WTC11 (cell line): Measurements from ENCODE around the gene ARSB. TPM values are rescaled to one million over a fixed set of nuclear protein-coding genes. Genes with fewer than 3 reads are reported as not detected.

ENCODE experiments used
- ATAC-seq: fragments of 200-7000 bp; cut with Tn5 transposase; 2 replicates; pipeline ENCODE4 v1.10.0; 2021; ENCODE audit warnings: mild to moderate bottlenecking, moderate library complexity
- CTCF ChIA-PET: fragments of 300-600 bp; sonication (Branson Sonifier 250); formaldehyde crosslinking; loops from one replicate; lab custom pipeline; 2021; ENCODE audit warnings: antibody characterized with exemption; lab: Charles Lee
- POLR2A ChIA-PET: fragments of 350-600 bp; sonication (Branson Sonifier 250); formaldehyde crosslinking; loops from one replicate; lab custom pipeline; 2021; ENCODE audit warnings: antibody characterized with exemption; lab: Charles Lee
- DNase-seq: peaks from one replicate; pipeline ENCODE4 v3.0.0; 2021; ENCODE audit warnings: low spot score
- H3K27ac Mint-ChIP-seq: 2 replicates; pipeline ENCODE4 v1.8.0; 2021; ENCODE audit warnings: mixed read lengths
- H3K27me3 Mint-ChIP-seq: 2 replicates; pipeline ENCODE4 v1.8.0; 2021; ENCODE audit warnings: low read depth, mild to moderate bottlenecking, moderate library complexity, mixed read lengths
- H3K36me3 Mint-ChIP-seq: 2 replicates; pipeline ENCODE4 v1.8.0; 2021; ENCODE audit warnings: mixed read lengths
- H3K4me1 Mint-ChIP-seq: 2 replicates; pipeline ENCODE4 v1.8.0; 2022; ENCODE audit warnings: mixed read lengths
- H3K4me3 Mint-ChIP-seq: 2 replicates; pipeline ENCODE4 v1.8.0; 2021; ENCODE audit warnings: mild to moderate bottlenecking, moderate library complexity, mixed read lengths
- H3K9me3 Mint-ChIP-seq: 2 replicates; pipeline ENCODE4 v1.8.0; 2021; ENCODE audit warnings: mixed read lengths
- HMGA2 ChIP-seq: fragments of 250-450 bp; sonication (Bioruptor Pico); IDR thresholded peaks from 2 replicates; pipeline ENCODE4 v1.4.0; 2021; ENCODE audit warnings: mild to moderate bottlenecking, moderate library complexity
- MYBL2 ChIP-seq: sonication (generic); formaldehyde crosslinking; IDR thresholded peaks from 2 replicates; pipeline ENCODE4 v1.8.1; 2023; ENCODE audit warnings: mild to moderate bottlenecking, moderate library complexity, missing genetic modification reagents
- NR3C1 ChIP-seq: sonication (generic); formaldehyde crosslinking; conservative IDR thresholded peaks from 2 replicates; pipeline ENCODE4 v1.8.1; 2023; ENCODE audit warnings: low read depth, mild to moderate bottlenecking, missing genetic modification reagents
- SMAD4 ChIP-seq: sonication (generic); formaldehyde crosslinking; IDR thresholded peaks from 2 replicates; pipeline ENCODE4 v1.8.0; 2022; ENCODE audit warnings: mild to moderate bottlenecking, missing genetic modification reagents
- TEAD1 ChIP-seq: sonication (generic); formaldehyde crosslinking; IDR thresholded peaks from 2 replicates; pipeline ENCODE4 v1.8.0; 2022; ENCODE audit warnings: mild to moderate bottlenecking, missing genetic modification reagents
- ZNF121 ChIP-seq: sonication (generic); formaldehyde crosslinking; IDR thresholded peaks from 2 replicates; pipeline ENCODE4 v1.8.0; 2023; ENCODE audit warnings: missing genetic modification reagents
- ZNF219 ChIP-seq: sonication (generic); formaldehyde crosslinking; IDR thresholded peaks from 2 replicates; pipeline ENCODE4 v1.8.0; 2023; ENCODE audit warnings: missing genetic modification reagents, mild to moderate bottlenecking, borderline replicate concordance
- ZNF263 ChIP-seq: sonication (generic); formaldehyde crosslinking; IDR thresholded peaks from 2 replicates; pipeline ENCODE4 v1.8.1; 2022; ENCODE audit warnings: low read depth, mild to moderate bottlenecking, moderate library complexity, missing genetic modification reagents
- total RNA-seq: library from RNA; stranded (reverse); gene quantifications from 3 replicates; pipeline ENCODE4 v1.2.3, GENCODE V29; 2021
- TF ChIP-seq, protein P1 (sequence below): sonication (generic); formaldehyde crosslinking; IDR thresholded peaks from 2 replicates; pipeline ENCODE4 v1.8.0; 2023; ENCODE audit warnings: missing genetic modification reagents
- TF ChIP-seq, protein P2 (sequence below): sonication (generic); formaldehyde crosslinking; IDR thresholded peaks from 2 replicates; pipeline ENCODE4 v1.8.1; 2023; ENCODE audit warnings: mild to moderate bottlenecking, missing genetic modification reagents, moderate library complexity
- TF ChIP-seq, protein P3 (sequence below): sonication (generic); formaldehyde crosslinking; IDR thresholded peaks from 2 replicates; pipeline ENCODE4 v1.8.1; 2022; ENCODE audit warnings: low read depth, mild to moderate bottlenecking, moderate library complexity, missing genetic modification reagents, borderline replicate concordance
- TF ChIP-seq, protein P4 (sequence below): sonication (generic); formaldehyde crosslinking; IDR thresholded peaks from 2 replicates; pipeline ENCODE4 v1.8.1; 2022; ENCODE audit warnings: mild to moderate bottlenecking, moderate library complexity, missing genetic modification reagents
- TF ChIP-seq, protein P5 (sequence below): sonication (generic); formaldehyde crosslinking; conservative IDR thresholded peaks from 2 replicates; pipeline ENCODE4 v1.8.1; 2022; ENCODE audit warnings: mild to moderate bottlenecking, missing genetic modification reagents
- TF ChIP-seq, protein P6 (sequence below): sonication (generic); formaldehyde crosslinking; IDR thresholded peaks from 2 replicates; pipeline ENCODE4 v1.8.1; 2022; ENCODE audit warnings: missing genetic modification reagents, borderline replicate concordance
- TF ChIP-seq, protein P7 (sequence below): sonication (generic); formaldehyde crosslinking; conservative IDR thresholded peaks from 2 replicates; pipeline ENCODE4 v1.8.1; 2023; ENCODE audit warnings: mild to moderate bottlenecking, low read depth, missing genetic modification reagents, moderate library complexity

Gene ARSB
- total RNA-seq, 1 experiment from 2014 or later = 9.7 TPM

DNA sequence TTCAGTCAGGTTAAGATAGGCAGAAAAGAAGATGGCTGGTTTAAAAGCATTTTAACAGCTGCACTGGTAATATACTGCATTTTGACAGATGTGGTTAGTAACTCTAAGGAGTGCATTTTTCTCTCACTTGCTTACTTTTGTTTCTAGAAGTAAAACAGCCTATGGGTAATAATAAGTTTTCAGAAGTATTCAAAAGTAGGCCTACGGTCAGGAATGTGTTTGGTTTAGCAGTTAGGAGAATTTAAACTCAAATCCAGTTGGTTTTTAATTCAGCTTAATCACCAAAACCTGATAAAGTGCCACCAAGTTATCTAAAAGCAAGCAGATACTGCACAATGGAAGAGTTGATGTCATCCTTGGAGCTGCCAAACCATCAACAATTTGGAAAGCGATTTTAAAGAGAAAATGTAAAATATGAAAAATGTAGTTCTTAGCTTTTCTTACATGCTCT is 160.3 kb downstream of the ARSB start (continued):
- TF ChIP-seq ZNF219 (CRISPR knock-in tag) = no peak

DNA sequence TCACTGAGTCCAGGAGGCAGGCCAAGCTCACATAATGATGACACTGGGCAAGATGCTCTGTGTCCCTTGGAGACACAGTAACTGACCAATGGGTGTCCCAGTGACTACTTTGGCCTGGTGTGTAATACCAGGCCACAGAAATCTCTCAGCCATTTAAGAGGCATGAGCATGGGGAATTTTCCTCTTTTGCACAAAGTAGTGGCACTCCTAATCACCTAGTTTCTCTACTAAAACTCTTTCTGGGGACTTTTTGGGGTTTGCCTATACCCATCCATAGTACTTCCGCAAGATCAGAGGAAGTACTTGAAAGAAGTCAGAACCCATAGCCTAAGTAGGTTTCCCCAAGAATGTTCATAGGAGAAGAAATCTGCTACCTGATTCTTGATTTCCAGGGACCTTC is 161.9 kb downstream of the ARSB start:
- H3K4me3 Mint-ChIP-seq = no peak overlapping the region
- 0 out of 2 replicates have a peak, but pooled peaks cover 6% of the 10 kb centered on the region for H3K4me1 Mint-ChIP-seq
- ATAC-seq (no peak), DNase-seq (no peak)
- H3K27me3 Mint-ChIP-seq = no peaks in the 10 kb centered on the region; the same call in 1 of the 2 replicates
- H3K27ac Mint-ChIP-seq = no peak overlapping the region
- POLR2A ChIA-PET = no interaction called here
- H3K9me3 Mint-ChIP-seq = no peaks in the 10 kb centered on the region; the same call in 1 of the 2 replicates
- CTCF ChIA-PET = no interaction called here
- TF ChIP-seq ZNF263 (CRISPR knock-in tag) = no peak
- TF ChIP-seq, protein P1, sequence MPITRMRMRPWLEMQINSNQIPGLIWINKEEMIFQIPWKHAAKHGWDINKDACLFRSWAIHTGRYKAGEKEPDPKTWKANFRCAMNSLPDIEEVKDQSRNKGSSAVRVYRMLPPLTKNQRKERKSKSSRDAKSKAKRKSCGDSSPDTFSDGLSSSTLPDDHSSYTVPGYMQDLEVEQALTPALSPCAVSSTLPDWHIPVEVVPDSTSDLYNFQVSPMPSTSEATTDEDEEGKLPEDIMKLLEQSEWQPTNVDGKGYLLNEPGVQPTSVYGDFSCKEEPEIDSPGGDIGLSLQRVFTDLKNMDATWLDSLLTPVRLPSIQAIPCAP (CRISPR knock-in tag) = no peak
- TF ChIP-seq, protein P2, sequence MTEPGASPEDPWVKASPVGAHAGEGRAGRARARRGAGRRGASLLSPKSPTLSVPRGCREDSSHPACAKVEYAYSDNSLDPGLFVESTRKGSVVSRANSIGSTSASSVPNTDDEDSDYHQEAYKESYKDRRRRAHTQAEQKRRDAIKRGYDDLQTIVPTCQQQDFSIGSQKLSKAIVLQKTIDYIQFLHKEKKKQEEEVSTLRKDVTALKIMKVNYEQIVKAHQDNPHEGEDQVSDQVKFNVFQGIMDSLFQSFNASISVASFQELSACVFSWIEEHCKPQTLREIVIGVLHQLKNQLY (CRISPR knock-in tag) = no peak
- no peaks in the 10 kb centered on the region for H3K36me3 Mint-ChIP-seq

DNA sequence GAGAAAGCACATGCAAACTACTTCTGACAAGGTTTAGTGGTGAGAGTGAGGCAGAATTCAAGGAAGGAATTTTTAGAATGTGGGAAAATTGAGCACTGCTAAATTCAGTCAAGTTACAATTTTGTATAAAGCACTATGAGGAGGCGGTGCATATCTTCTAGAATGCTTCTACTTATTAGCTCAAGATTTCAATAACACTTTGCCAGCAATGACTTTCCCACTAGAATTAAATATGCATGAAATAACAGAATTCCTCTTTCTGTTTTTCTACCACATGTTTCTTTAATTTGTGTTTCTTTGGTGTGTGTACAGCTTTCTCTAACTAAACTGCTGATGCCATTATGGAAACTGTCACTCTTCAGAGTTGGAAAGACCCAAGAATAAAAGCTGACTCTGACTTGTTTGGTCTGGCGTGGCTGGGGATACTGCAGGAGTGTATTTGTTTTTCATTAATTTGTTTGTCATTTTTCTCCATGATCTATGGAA is 163.5 kb downstream of the ARSB start:
- TF ChIP-seq, protein P2 (CRISPR knock-in tag) = no peak
- TF ChIP-seq, protein P3, sequence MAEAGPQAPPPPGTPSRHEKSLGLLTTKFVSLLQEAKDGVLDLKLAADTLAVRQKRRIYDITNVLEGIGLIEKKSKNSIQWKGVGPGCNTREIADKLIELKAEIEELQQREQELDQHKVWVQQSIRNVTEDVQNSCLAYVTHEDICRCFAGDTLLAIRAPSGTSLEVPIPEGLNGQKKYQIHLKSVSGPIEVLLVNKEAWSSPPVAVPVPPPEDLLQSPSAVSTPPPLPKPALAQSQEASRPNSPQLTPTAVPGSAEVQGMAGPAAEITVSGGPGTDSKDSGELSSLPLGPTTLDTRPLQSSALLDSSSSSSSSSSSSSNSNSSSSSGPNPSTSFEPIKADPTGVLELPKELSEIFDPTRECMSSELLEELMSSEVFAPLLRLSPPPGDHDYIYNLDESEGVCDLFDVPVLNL (CRISPR knock-in tag) = no peak
- TF ChIP-seq SMAD4 (no peak), NR3C1 (CRISPR knock-in tag) (no peak), ZNF121 (CRISPR knock-in tag) (no peak), HMGA2 (CRISPR knock-in tag) (no peak), TEAD1 (CRISPR knock-in tag) (no peak), MYBL2 (no peak), ZNF219 (CRISPR knock-in tag) (no peak)
- TF ChIP-seq, protein P4, sequence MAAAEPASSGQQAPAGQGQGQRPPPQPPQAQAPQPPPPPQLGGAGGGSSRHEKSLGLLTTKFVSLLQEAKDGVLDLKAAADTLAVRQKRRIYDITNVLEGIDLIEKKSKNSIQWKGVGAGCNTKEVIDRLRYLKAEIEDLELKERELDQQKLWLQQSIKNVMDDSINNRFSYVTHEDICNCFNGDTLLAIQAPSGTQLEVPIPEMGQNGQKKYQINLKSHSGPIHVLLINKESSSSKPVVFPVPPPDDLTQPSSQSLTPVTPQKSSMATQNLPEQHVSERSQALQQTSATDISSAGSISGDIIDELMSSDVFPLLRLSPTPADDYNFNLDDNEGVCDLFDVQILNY (CRISPR knock-in tag) = no peak
- ChIA-PET CTCF (no interaction called here), POLR2A (no interaction called here)
- no peak for DNase-seq
- Mint-ChIP-seq H3K9me3 (no peaks in the 10 kb centered on the region), H3K4me3 (no peak overlapping the region), H3K27ac (no peak overlapping the region), H3K4me1 (0 out of 2 replicates have a peak, but pooled peaks cover 6% of the 10 kb centered on the region), H3K36me3 (no peaks in the 10 kb centered on the region), H3K27me3 (no peaks in the 10 kb centered on the region; the same call in 1 of the 2 replicates)
- no peak for ATAC-seq

DNA sequence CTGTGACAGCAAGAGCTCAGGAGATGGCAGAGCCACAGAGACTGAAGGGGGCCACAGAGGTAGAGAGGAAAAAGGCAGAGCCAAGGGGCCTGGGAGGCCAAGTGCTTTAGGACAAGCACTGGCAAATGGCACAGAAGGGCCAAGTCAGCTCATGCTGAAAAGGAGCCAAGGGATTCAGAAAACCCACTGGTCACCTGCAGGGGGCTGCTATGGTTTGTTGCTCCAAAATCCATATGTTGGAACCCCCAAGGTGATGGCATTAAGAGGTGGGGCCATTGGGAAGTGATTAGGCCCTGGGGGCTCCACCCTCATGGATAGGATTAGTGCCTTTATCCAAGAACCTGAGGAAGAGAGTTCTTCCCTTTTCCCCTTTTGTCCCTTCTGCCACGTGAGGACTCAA is 165.4 kb downstream of the ARSB start:
- ATAC-seq = peak; percentile 32; the same call in 1 of the 2 replicates

More for the DNA sequence above, 165.4 kb downstream of the ARSB start:
- no peak for DNase-seq
- POLR2A ChIA-PET = no interaction called here
- H3K27me3 Mint-ChIP-seq = no peaks in the 10 kb centered on the region; the same call in 1 of the 2 replicates
- CTCF ChIA-PET = interaction anchor here (0.9 kb wide), 1 partner anchor 16 kb away, joined by 3 read pairs; no protein-coding TSS in a partner anchor
- H3K27ac Mint-ChIP-seq = no peak overlapping the region
- H3K4me3 Mint-ChIP-seq = no peak overlapping the region
- 0 out of 2 replicates have a peak, but pooled peaks cover 6% of the 10 kb centered on the region for H3K4me1 Mint-ChIP-seq
- H3K36me3 Mint-ChIP-seq = no peaks in the 10 kb centered on the region
- TF ChIP-seq, protein P5, sequence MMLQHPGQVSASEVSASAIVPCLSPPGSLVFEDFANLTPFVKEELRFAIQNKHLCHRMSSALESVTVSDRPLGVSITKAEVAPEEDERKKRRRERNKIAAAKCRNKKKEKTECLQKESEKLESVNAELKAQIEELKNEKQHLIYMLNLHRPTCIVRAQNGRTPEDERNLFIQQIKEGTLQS (CRISPR knock-in tag) = no peak
- TF ChIP-seq, protein P2 (CRISPR knock-in tag) = no peak
- TF ChIP-seq, protein P6, sequence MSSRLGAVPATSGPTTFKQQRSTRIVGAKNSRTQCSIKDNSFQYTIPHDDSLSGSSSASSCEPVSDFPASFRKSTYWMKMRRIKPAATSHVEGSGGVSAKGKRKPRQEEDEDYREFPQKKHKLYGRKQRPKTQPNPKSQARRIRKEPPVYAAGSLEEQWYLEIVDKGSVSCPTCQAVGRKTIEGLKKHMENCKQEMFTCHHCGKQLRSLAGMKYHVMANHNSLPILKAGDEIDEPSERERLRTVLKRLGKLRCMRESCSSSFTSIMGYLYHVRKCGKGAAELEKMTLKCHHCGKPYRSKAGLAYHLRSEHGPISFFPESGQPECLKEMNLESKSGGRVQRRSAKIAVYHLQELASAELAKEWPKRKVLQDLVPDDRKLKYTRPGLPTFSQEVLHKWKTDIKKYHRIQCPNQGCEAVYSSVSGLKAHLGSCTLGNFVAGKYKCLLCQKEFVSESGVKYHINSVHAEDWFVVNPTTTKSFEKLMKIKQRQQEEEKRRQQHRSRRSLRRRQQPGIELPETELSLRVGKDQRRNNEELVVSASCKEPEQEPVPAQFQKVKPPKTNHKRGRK (CRISPR knock-in tag) = no peak
- TF ChIP-seq, protein P7, sequence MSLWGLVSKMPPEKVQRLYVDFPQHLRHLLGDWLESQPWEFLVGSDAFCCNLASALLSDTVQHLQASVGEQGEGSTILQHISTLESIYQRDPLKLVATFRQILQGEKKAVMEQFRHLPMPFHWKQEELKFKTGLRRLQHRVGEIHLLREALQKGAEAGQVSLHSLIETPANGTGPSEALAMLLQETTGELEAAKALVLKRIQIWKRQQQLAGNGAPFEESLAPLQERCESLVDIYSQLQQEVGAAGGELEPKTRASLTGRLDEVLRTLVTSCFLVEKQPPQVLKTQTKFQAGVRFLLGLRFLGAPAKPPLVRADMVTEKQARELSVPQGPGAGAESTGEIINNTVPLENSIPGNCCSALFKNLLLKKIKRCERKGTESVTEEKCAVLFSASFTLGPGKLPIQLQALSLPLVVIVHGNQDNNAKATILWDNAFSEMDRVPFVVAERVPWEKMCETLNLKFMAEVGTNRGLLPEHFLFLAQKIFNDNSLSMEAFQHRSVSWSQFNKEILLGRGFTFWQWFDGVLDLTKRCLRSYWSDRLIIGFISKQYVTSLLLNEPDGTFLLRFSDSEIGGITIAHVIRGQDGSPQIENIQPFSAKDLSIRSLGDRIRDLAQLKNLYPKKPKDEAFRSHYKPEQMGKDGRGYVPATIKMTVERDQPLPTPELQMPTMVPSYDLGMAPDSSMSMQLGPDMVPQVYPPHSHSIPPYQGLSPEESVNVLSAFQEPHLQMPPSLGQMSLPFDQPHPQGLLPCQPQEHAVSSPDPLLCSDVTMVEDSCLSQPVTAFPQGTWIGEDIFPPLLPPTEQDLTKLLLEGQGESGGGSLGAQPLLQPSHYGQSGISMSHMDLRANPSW (CRISPR knock-in tag) = no peak
- no peaks in the 10 kb centered on the region for H3K9me3 Mint-ChIP-seq
